ENCODE data around the gene GPD1L.

Gene GPD1L

GRCh38 chr3:32100465-32100864 lies 6.0 kb upstream of the GPD1L start:
- Histone ChIP-seq H2AFZ (ENCODE audit: low read length) (no peak overlapping the region), H3F3A (ENCODE audit: insufficient read depth, low read length) (no peaks in the 10 kb centered on the region), H3K36me3 (ENCODE audit: insufficient read depth, low read length) (no peaks in the 10 kb centered on the region), H4K20me1 (ENCODE audit: insufficient read depth, low read length) (no peaks in the 10 kb centered on the region), H3K27ac (ENCODE audit: low read depth, low read length, poor library complexity, severe bottlenecking) (no peak overlapping the region), H3K4me1 (ENCODE audit: insufficient read depth, low read length, severe bottlenecking) (peaks cover 5% of the 10 kb centered on the region), H3K9me3 (ENCODE audit: low read length) (no peaks in the 10 kb centered on the region), H3K9ac (ENCODE audit: low read length) (no peak overlapping the region), H3K79me2 (ENCODE audit: insufficient read depth, low read length) (no peaks in the 10 kb centered on the region), H3K9me2 (ENCODE audit: low read depth, low read length) (no peaks in the 10 kb centered on the region), H3K4me2 (ENCODE audit: low read length) (no peak overlapping the region), H3K4me3 (ENCODE audit: low read depth, low read length, poor library complexity, severe bottlenecking) (no peak overlapping the region), H3K27me3 (ENCODE audit: insufficient read depth, low read length) (no peaks in the 10 kb centered on the region)
- TF ChIP-seq EZH2 (IDR thresholded peaks at IDR 0.05; ENCODE audit: borderline replicate concordance, low read length) (no peak), CTCF (IDR thresholded peaks at IDR 0.05; ENCODE audit: low read length) (no peak)

DNA sequence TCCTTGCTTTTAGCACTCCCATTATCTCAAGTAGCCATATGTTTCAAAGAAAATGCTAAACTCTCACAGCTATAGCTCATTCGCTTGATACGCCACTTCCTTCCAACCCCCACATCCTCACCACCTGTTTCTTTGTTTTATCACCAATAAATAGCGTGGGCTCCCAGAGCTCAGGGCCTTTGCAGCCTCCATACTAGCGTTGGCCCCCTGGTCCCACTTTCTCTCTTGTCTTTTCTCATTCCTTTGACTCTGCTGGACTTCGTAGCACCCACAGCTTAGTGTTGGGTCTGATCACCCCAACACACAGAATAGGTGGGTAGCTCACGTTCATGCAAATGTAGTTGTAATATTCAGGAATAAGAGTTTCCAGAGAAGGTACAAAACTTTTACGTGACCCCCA lies 4.1 kb upstream of the GPD1L start:
- no peaks in the 10 kb centered on the region for H4K20me1 ChIP-seq (ENCODE audit: insufficient read depth, low read length)
- H3K27me3 ChIP-seq (ENCODE audit: insufficient read depth, low read length) = no peaks in the 10 kb centered on the region
- H3K4me1 ChIP-seq (ENCODE audit: insufficient read depth, low read length, severe bottlenecking) = peaks cover 16% of the 10 kb centered on the region
- no peaks in the 10 kb centered on the region for H3K9me3 ChIP-seq (ENCODE audit: low read length)
- no peak overlapping the region for H3K9ac ChIP-seq (ENCODE audit: low read length)
- H2AFZ ChIP-seq (ENCODE audit: low read length) = no peak overlapping the region
- no peaks in the 10 kb centered on the region for H3K9me2 ChIP-seq (ENCODE audit: low read depth, low read length)
- H3K27ac ChIP-seq (ENCODE audit: low read depth, low read length, poor library complexity, severe bottlenecking) = no peak overlapping the region
- peaks cover 4% of the 10 kb centered on the region; the same call in 1 of the 2 replicates for H3K79me2 ChIP-seq (ENCODE audit: insufficient read depth, low read length)
- no peaks in the 10 kb centered on the region for H3F3A ChIP-seq (ENCODE audit: insufficient read depth, low read length)
- no peak overlapping the region for H3K4me3 ChIP-seq (ENCODE audit: low read depth, low read length, poor library complexity, severe bottlenecking)
- no peak overlapping the region for H3K4me2 ChIP-seq (ENCODE audit: low read length)
- TF ChIP-seq EZH2 (IDR thresholded peaks at IDR 0.05; ENCODE audit: borderline replicate concordance, low read length) = no peak
- no peak for TF ChIP-seq CTCF (IDR thresholded peaks at IDR 0.05; ENCODE audit: low read length)
- no peaks in the 10 kb centered on the region for H3K36me3 ChIP-seq (ENCODE audit: insufficient read depth, low read length)

GRCh38 chr3:32104492-32104891 lies 1.9 kb upstream of the GPD1L start:
- Histone ChIP-seq H3K9me3 (ENCODE audit: low read length) (no peaks in the 10 kb centered on the region), H4K20me1 (ENCODE audit: insufficient read depth, low read length) (no peaks in the 10 kb centered on the region), H3K36me3 (ENCODE audit: insufficient read depth, low read length) (no peaks in the 10 kb centered on the region), H3K79me2 (ENCODE audit: insufficient read depth, low read length) (peaks cover 5% of the 10 kb centered on the region; the same call in 1 of the 2 replicates), H3K4me3 (ENCODE audit: low read depth, low read length, poor library complexity, severe bottlenecking) (no peak overlapping the region), H3K4me2 (ENCODE audit: low read length) (no peak overlapping the region), H3K27me3 (ENCODE audit: insufficient read depth, low read length) (no peaks in the 10 kb centered on the region), H3K9ac (ENCODE audit: low read length) (no peak overlapping the region), H3K27ac (ENCODE audit: low read depth, low read length, poor library complexity, severe bottlenecking) (no peak overlapping the region), H3K9me2 (ENCODE audit: low read depth, low read length) (no peaks in the 10 kb centered on the region), H3F3A (ENCODE audit: insufficient read depth, low read length) (no peaks in the 10 kb centered on the region), H2AFZ (ENCODE audit: low read length) (no peak overlapping the region), H3K4me1 (ENCODE audit: insufficient read depth, low read length, severe bottlenecking) (peaks cover 26% of the 10 kb centered on the region)
- TF ChIP-seq EZH2 (IDR thresholded peaks at IDR 0.05; ENCODE audit: borderline replicate concordance, low read length) (no peak), CTCF (IDR thresholded peaks at IDR 0.05; ENCODE audit: low read length) (no peak)

All from OCI-LY1 (cell line).